ENCODE measurements around the gene HJV.

HJV gene

GRCh38 chr1:145985502-145986439, 35.8 kb downstream of the HJV start:
- Histone ChIP-seq H3K4me3 (ENCODE audit: low read depth, low read length) (no peak overlapping the region), H3K36me3 (no peaks in the 10 kb centered on the region), H3K27ac (peak overlapping the region; percentile 46), H3K9me3 (ENCODE audit: severe bottlenecking) (no peaks in the 10 kb centered on the region), H3K27me3 (ENCODE audit: insufficient read depth, low read depth, severe bottlenecking) (no peaks in the 10 kb centered on the region)
- DNase-seq = peak; percentile 50
- TF ChIP-seq CTCF (IDR thresholded peaks at IDR 0.05; ENCODE audit: low read depth, low read length) = no peak

GRCh38 chr1:145985129-145985501, 36.4 kb downstream of the HJV start:
- no peak for TF ChIP-seq CTCF (IDR thresholded peaks at IDR 0.05; ENCODE audit: low read depth, low read length)
- H3K27ac ChIP-seq = peak overlapping the region; percentile 46
- no peak for DNase-seq

GRCh38 chr1:145983960-145984830, 37.3 kb downstream of the HJV start:
- TF ChIP-seq CTCF (IDR thresholded peaks at IDR 0.05; ENCODE audit: low read depth, low read length) = no peak
- Histone ChIP-seq H3K36me3 (no peaks in the 10 kb centered on the region), H3K4me3 (ENCODE audit: low read depth, low read length) (no peak overlapping the region), H3K27ac (no peak overlapping the region), H3K27me3 (ENCODE audit: insufficient read depth, low read depth, severe bottlenecking) (no peaks in the 10 kb centered on the region), H3K9me3 (ENCODE audit: severe bottlenecking) (no peaks in the 10 kb centered on the region)
- no peak for DNase-seq

More at GRCh38 chr1:145985129-145985501, 36.4 kb downstream of the HJV start:
- Histone ChIP-seq H3K9me3 (ENCODE audit: severe bottlenecking) (no peaks in the 10 kb centered on the region), H3K4me3 (ENCODE audit: low read depth, low read length) (no peak overlapping the region), H3K27me3 (ENCODE audit: insufficient read depth, low read depth, severe bottlenecking) (no peaks in the 10 kb centered on the region), H3K36me3 (no peaks in the 10 kb centered on the region)

GRCh38 chr1:145983206-145983675, 38.3 kb downstream of the HJV start:
- H3K27me3 ChIP-seq (ENCODE audit: insufficient read depth, low read depth, severe bottlenecking) = no peaks in the 10 kb centered on the region
- TF ChIP-seq CTCF (IDR thresholded peaks at IDR 0.05; ENCODE audit: low read depth, low read length) = no peak
- H3K9me3 ChIP-seq (ENCODE audit: severe bottlenecking) = no peaks in the 10 kb centered on the region
- no peak for DNase-seq
- H3K36me3 ChIP-seq = no peaks in the 10 kb centered on the region
- H3K4me3 ChIP-seq (ENCODE audit: low read depth, low read length) = no peak overlapping the region
- no peak overlapping the region for H3K27ac ChIP-seq

GRCh38 chr1:145982010-145982723, 39.4 kb downstream of the HJV start:
- Histone ChIP-seq H3K4me3 (ENCODE audit: low read depth, low read length) (no peak overlapping the region), H3K9me3 (ENCODE audit: severe bottlenecking) (no peaks in the 10 kb centered on the region), H3K36me3 (no peaks in the 10 kb centered on the region), H3K27me3 (ENCODE audit: insufficient read depth, low read depth, severe bottlenecking) (no peaks in the 10 kb centered on the region), H3K27ac (no peak overlapping the region)
- no peak for DNase-seq
- TF ChIP-seq CTCF (IDR thresholded peaks at IDR 0.05; ENCODE audit: low read depth, low read length) = no peak
